Fibroblast of lung (primary cell): ENCODE data around the gene KIF16B. TPM values are rescaled to one million over a fixed set of nuclear protein-coding genes. Genes with fewer than 3 reads are reported as not detected.

Experiments
- DNase-seq, 2 donors: peaks; one replicate each; pipeline versions ENCODE4 v3.0.0 to v3.0.0-alpha.2; 2010; ENCODE audit warnings: low read depth in 2 of 2
- H2AFZ ChIP-seq: 2 replicates; pipeline ENCODE4 v1.5.1; 2012; ENCODE audit warnings: low read length, control low read depth, inconsistent platforms
- H3K27ac ChIP-seq: 2 replicates; pipeline ENCODE4 v1.5.1; 2011; ENCODE audit warnings: low read length, control low read depth; ENCODE audit not compliant: insufficient read depth
- H3K27me3 ChIP-seq: 2 replicates; pipeline ENCODE4 v1.5.1; 2011; ENCODE audit warnings: mild to moderate bottlenecking, low read length; ENCODE audit not compliant: control insufficient read depth, insufficient read depth
- H3K36me3 ChIP-seq: 2 replicates; pipeline ENCODE4 v1.5.1; 2011; ENCODE audit warnings: low read length; ENCODE audit not compliant: control insufficient read depth, insufficient read depth
- H3K4me1 ChIP-seq: 2 replicates; pipeline ENCODE4 v1.5.1; 2011; ENCODE audit warnings: low read length; ENCODE audit not compliant: control insufficient read depth, insufficient read depth; ENCODE audit errors: extremely low read depth
- H3K4me2 ChIP-seq: 2 replicates; pipeline ENCODE4 v1.5.1; 2011; ENCODE audit warnings: low read length, control low read depth; ENCODE audit not compliant: insufficient read depth; ENCODE audit errors: extremely low read depth
- H3K4me3 ChIP-seq, 4 experiments: fragments of 200-600 bp in 1 of 4; sonication (generic) in 1 of 4; replicated peaks in 1 of 4; 2 replicates each; pipeline ENCODE4 v1.5.1; 2011 to 2016; ENCODE audit warnings: low read length in 4 of 4, low read depth in 3 of 4, mild to moderate bottlenecking in 3 of 4, control low read depth in 2 of 4, inconsistent platforms in 1 of 4, mixed read lengths in 1 of 4; ENCODE audit not compliant: insufficient read depth in 1 of 4; ENCODE audit errors: control extremely low read depth in 1 of 4
- H3K79me2 ChIP-seq: 2 replicates; pipeline ENCODE4 v1.5.1; 2012; ENCODE audit warnings: mild to moderate bottlenecking, low read length, inconsistent platforms; ENCODE audit not compliant: control insufficient read depth, insufficient read depth
- H3K9ac ChIP-seq: 2 replicates; pipeline ENCODE4 v1.5.1; 2011; ENCODE audit warnings: mild to moderate bottlenecking, low read length, control low read depth; ENCODE audit not compliant: insufficient read depth
- H3K9me3 ChIP-seq: 2 replicates; pipeline ENCODE4 v1.5.1; 2012; ENCODE audit warnings: low read depth, low read length; ENCODE audit not compliant: control insufficient read depth, insufficient read depth
- H4K20me1 ChIP-seq: 2 replicates; pipeline ENCODE4 v1.5.1; 2011; ENCODE audit warnings: low read length; ENCODE audit not compliant: control insufficient read depth, insufficient read depth; ENCODE audit errors: extremely low read depth
- CTCF ChIP-seq, 2 donors: IDR thresholded peaks in 1 of 2; conservative IDR thresholded peaks in 1 of 2; 1 replicate in 1 of 2; 2 replicates in 1 of 2; pipeline ENCODE4 v1.5.1; 2011 to 2012; ENCODE audit warnings: low read length in 2 of 2, control low read depth in 1 of 2, inconsistent platforms in 1 of 2, low read depth in 1 of 2, mild to moderate bottlenecking in 1 of 2
- EZH2 ChIP-seq: IDR thresholded peaks from 2 replicates; pipeline ENCODE4 v1.5.1; 2012; ENCODE audit warnings: low read length, control low read depth, mild to moderate bottlenecking; ENCODE audit errors: missing control alignments
- polyA plus RNA-seq, 2 donors: library from polyadenylated mRNA; depleted of rRNA in 1 of 2; stranded (reverse) in 1 of 2; unstranded in 1 of 2; fragments of >200 nt; gene quantifications; 2 replicates each; pipeline ENCODE4 v1.2.1, GENCODE V29; 2011 to 2012; ENCODE audit warnings: missing spikeins in 1 of 2
- total RNA-seq: library from RNA; depleted of rRNA; stranded (reverse); fragments of >200 nt; gene quantifications from 2 replicates; pipeline ENCODE4 v1.2.1, GENCODE V29; 2014

The KIF16B gene
- total and polyA plus RNA-seq, 2 donors (not counting 1 experiment from before 2014, with no cell fraction given), result 7.7 to 17.3 TPM

- no peaks in the 10 kb centered on the region for H3K4me1 ChIP-seq
- H3K4me3 ChIP-seq, result no peak overlapping the region
- no peaks in the 10 kb centered on the region for H3K36me3 ChIP-seq
- no peaks in the 10 kb centered on the region for H3K27me3 ChIP-seq
- no peaks in the 10 kb centered on the region for H3K79me2 ChIP-seq
- TF ChIP-seq EZH2 (no peak), CTCF (conservative IDR thresholded peaks at IDR 0.05 in 1 of 2, IDR thresholded peaks at IDR 0.05 in 1 of 2; ENCODE audit: low read depth in 1 of 2, low read length in 2 of 2) (no peak)
- H3K9ac ChIP-seq, result no peak overlapping the region
- no peak for DNase-seq
- no peak overlapping the region for H3K27ac ChIP-seq
- H4K20me1 ChIP-seq, result no peaks in the 10 kb centered on the region
- H3K9me3 ChIP-seq, result no peaks in the 10 kb centered on the region
- H2AFZ ChIP-seq, result no peak overlapping the region
- H3K4me2 ChIP-seq, result no peak overlapping the region
Measured at GRCh38 chr20:16246291-16246690, 327.0 kb downstream of the KIF16B start.

- no peak overlapping the region for H3K4me3 ChIP-seq
- H3K4me2 ChIP-seq, result no peak overlapping the region
- no peaks in the 10 kb centered on the region for H4K20me1 ChIP-seq
- no peaks in the 10 kb centered on the region for H3K27me3 ChIP-seq
- TF ChIP-seq EZH2 (no peak), CTCF (conservative IDR thresholded peaks at IDR 0.05 in 1 of 2, IDR thresholded peaks at IDR 0.05 in 1 of 2; ENCODE audit: low read depth in 1 of 2, low read length in 2 of 2) (no peak)
- no peaks in the 10 kb centered on the region for H3K9me3 ChIP-seq
- H2AFZ ChIP-seq, result no peak overlapping the region
- H3K36me3 ChIP-seq, result no peaks in the 10 kb centered on the region
- no peak for DNase-seq
- no peaks in the 10 kb centered on the region for H3K79me2 ChIP-seq
- H3K27ac ChIP-seq, result no peak overlapping the region
- no peaks in the 10 kb centered on the region for H3K4me1 ChIP-seq
- H3K9ac ChIP-seq, result no peak overlapping the region
Measured at GRCh38 chr20:16245879-16246278, 327.4 kb downstream of the KIF16B start.

GRCh38 chr20:16244892-16245291 lies 328.4 kb downstream of the KIF16B start:
- no peak overlapping the region for H3K27ac ChIP-seq
- no peaks in the 10 kb centered on the region for H4K20me1 ChIP-seq
- no peak overlapping the region for H3K4me2 ChIP-seq
- H2AFZ ChIP-seq, result no peak overlapping the region
- H3K4me3 ChIP-seq, result no peak overlapping the region
- no peaks in the 10 kb centered on the region for H3K27me3 ChIP-seq
- H3K9me3 ChIP-seq, result no peaks in the 10 kb centered on the region
- no peaks in the 10 kb centered on the region for H3K79me2 ChIP-seq
- H3K9ac ChIP-seq, result no peak overlapping the region
- TF ChIP-seq EZH2 (no peak), CTCF (conservative IDR thresholded peaks at IDR 0.05 in 1 of 2, IDR thresholded peaks at IDR 0.05 in 1 of 2; ENCODE audit: low read depth in 1 of 2, low read length in 2 of 2) (no peak)
- DNase-seq, result no peak
- H3K4me1 ChIP-seq, result no peaks in the 10 kb centered on the region
- no peaks in the 10 kb centered on the region for H3K36me3 ChIP-seq
